B cell (primary cell): ENCODE measurements around the gene DHRS12. TPM values are rescaled to one million over a fixed set of nuclear protein-coding genes. Genes with fewer than 3 reads are reported as not detected.

Experiments
- ATAC-seq: fragments of 200-7000 bp; cut with Tn5 transposase; one replicate; pipeline ENCODE4 v1.10.0; 2021; ENCODE audit warnings: low read depth, mild to moderate bottlenecking, moderate number of reproducible peaks, moderate library complexity
- CTCF ChIA-PET: fragments of 350-600 bp; sonication (Branson Sonifier 250); formaldehyde crosslinking; loops from one replicate; lab custom pipeline; 2021; ENCODE audit warnings: antibody characterized with exemption, inconsistent platforms; lab: Charles Lee
- POLR2A ChIA-PET: fragments of 350-600 bp; sonication (Branson Sonifier 250); formaldehyde crosslinking; loops from one replicate; lab custom pipeline; 2021; ENCODE audit warnings: antibody characterized with exemption; lab: Charles Lee
- DNase-seq: peaks from one replicate; pipeline ENCODE4 v3.0.0; 2013
- H2AFZ ChIP-seq: 2 replicates; pipeline ENCODE4 v1.6.1; 2012; ENCODE audit warnings: mild to moderate bottlenecking, low read depth, low read length; ENCODE audit not compliant: insufficient read depth, poor library complexity, severe bottlenecking
- H3K27ac ChIP-seq, 2 donors: 1 replicate in 1 of 2; 2 replicates in 1 of 2; pipeline ENCODE4 v1.5.1; 2012 to 2013; ENCODE audit warnings: low read length in 2 of 2, mild to moderate bottlenecking in 2 of 2, moderate library complexity in 1 of 2
- H3K27me3 ChIP-seq, 4 experiments: fragments of 200-600 bp in 1 of 4; sonication (generic) in 1 of 4; replicated peaks in 1 of 4; 1 replicate in 2 of 4; 2 replicates in 2 of 4; pipeline versions ENCODE4 v1.6.1 to v1.7.0; 2013 to 2016; ENCODE audit warnings: low read length in 3 of 4, mild to moderate bottlenecking in 2 of 4, mixed read lengths in 1 of 4, moderate library complexity in 1 of 4; ENCODE audit not compliant: insufficient read depth in 4 of 4, control insufficient read depth in 3 of 4; ENCODE audit errors: control extremely low read depth in 1 of 4
- H3K36me3 ChIP-seq, 2 experiments: replicated peaks in 1 of 2; 1 replicate in 1 of 2; 2 replicates in 1 of 2; pipeline versions ENCODE4 v1.6.1 to v1.7.1; 2013; ENCODE audit warnings: low read length in 1 of 2; ENCODE audit not compliant: insufficient read depth in 2 of 2, control insufficient read depth in 1 of 2; ENCODE audit errors: control extremely low read depth in 1 of 2, extremely low read depth in 1 of 2
- H3K4me1 ChIP-seq, 2 donors: fragments of 200-600 bp in 1 of 2; sonication (generic) in 1 of 2; 1 replicate in 1 of 2; 2 replicates in 1 of 2; pipeline versions ENCODE4 v1.5.1 to v1.6.1; 2013 to 2017; ENCODE audit warnings: low read length in 2 of 2; ENCODE audit not compliant: control insufficient read depth in 2 of 2, insufficient read depth in 2 of 2
- H3K4me2 ChIP-seq: replicated peaks from 2 replicates; pipeline ENCODE3; 2012; ENCODE audit warnings: mild to moderate bottlenecking, low read depth, low read length; ENCODE audit not compliant: poor library complexity, severe bottlenecking
- H3K4me3 ChIP-seq, 5 experiments: fragments of 200-600 bp in 1 of 5; sonication (generic) in 1 of 5; 1 replicate in 3 of 5; 2 replicates in 2 of 5; pipeline versions ENCODE4 v1.5.1 to v1.7.0; 2011 to 2016; ENCODE audit warnings: low read length in 4 of 5, mild to moderate bottlenecking in 4 of 5, low read depth in 2 of 5, control low read depth in 1 of 5, moderate library complexity in 1 of 5; ENCODE audit not compliant: insufficient read depth in 1 of 5; ENCODE audit errors: control extremely low read depth in 1 of 5, extremely low read depth in 1 of 5
- H3K79me2 ChIP-seq: fragments of 200-600 bp; sonication (generic); one replicate; pipeline ENCODE4 v1.6.0; 2016; ENCODE audit warnings: low read length; ENCODE audit not compliant: control insufficient read depth, insufficient read depth
- H3K9ac ChIP-seq: fragments of 200-600 bp; sonication (generic); 2 replicates; pipeline ENCODE4 v1.6.1; 2017; ENCODE audit warnings: mild to moderate bottlenecking, low read length, moderate library complexity
- H3K9me3 ChIP-seq, 3 donors: one replicate each; pipeline versions ENCODE4 v1.6.1 to v1.7.1; 2013; ENCODE audit warnings: low read length in 2 of 3; ENCODE audit not compliant: control insufficient read depth in 2 of 3, insufficient read depth in 1 of 3; ENCODE audit errors: control extremely low read depth in 1 of 3
- H4K20me1 ChIP-seq: 2 replicates; pipeline ENCODE4 v1.6.0; 2012; ENCODE audit warnings: mild to moderate bottlenecking, low read length; ENCODE audit not compliant: insufficient read depth, control insufficient read depth, poor library complexity, severe bottlenecking
- H3K27ac Mint-ChIP-seq: one replicate; pipeline ENCODE4 v1.8.0; 2021; ENCODE audit warnings: mixed read lengths
- H3K27me3 Mint-ChIP-seq: one replicate; pipeline ENCODE4 v1.8.0; 2021; ENCODE audit warnings: mixed read lengths
- H3K4me1 Mint-ChIP-seq: one replicate; pipeline ENCODE4 v1.8.0; 2021; ENCODE audit warnings: mixed read lengths
- H3K4me3 Mint-ChIP-seq: one replicate; pipeline ENCODE4 v1.8.0; 2021; ENCODE audit warnings: mixed read lengths
- H3K9me3 Mint-ChIP-seq: one replicate; pipeline ENCODE4 v1.8.0; 2022; ENCODE audit warnings: mixed read lengths; ENCODE audit not compliant: insufficient read depth
- CTCF ChIP-seq: fragments of 200-600 bp; IDR thresholded peaks from one replicate; pipeline ENCODE4 v1.8.0; 2022; ENCODE audit warnings: antibody characterized with exemption, mild to moderate bottlenecking
- EZH2 ChIP-seq: IDR thresholded peaks from 2 replicates; pipeline ENCODE4 v1.6.1; 2012; ENCODE audit warnings: borderline replicate concordance, low read depth, mild to moderate bottlenecking, moderate library complexity, low read length; ENCODE audit not compliant: insufficient read depth, poor library complexity, severe bottlenecking
- WGBS: methylation state at CpG from one replicate; pipeline ENCODE4 v1.1.5; 2013; ENCODE audit warnings: missing lambda C conversion rate; ENCODE audit not compliant: insufficient coverage; 5-methylcytosine and 5-hydroxymethylcytosine counted together
- intact Hi-C: fragments of 100-400 bp; cut with micrococcal nuclease; formaldehyde crosslinking; loops from one replicate; pipeline ENCODE4 v1.10.0; 2022
- polyA plus RNA-seq: library from polyadenylated mRNA; depleted of rRNA; stranded (reverse); fragments of >200 nt; gene quantifications from 2 replicates; pipeline ENCODE4 v1.2.3, GENCODE V29; 2012
- total RNA-seq, 2 donors: library from RNA; stranded (reverse); fragments of 120-200 nt in 1 of 2; gene quantifications; 1 replicate in 1 of 2; 2 replicates in 1 of 2; pipeline versions ENCODE4 v1.2.3 to v1.2.4, GENCODE V29; 2013 to 2022

The DHRS12 gene
- total and polyA plus RNA-seq, 2 donors (not counting 1 experiment from before 2014, with no cell fraction given) = 12.0 to 23.2 TPM

GRCh38 chr13:51815848-51816247, 11.9 kb upstream of the DHRS12 start:
- DNase-seq (no peak), ATAC-seq (no peak)
- no peak overlapping the region for H3K9ac ChIP-seq
- no peaks in the 10 kb centered on the region for H3K9me3 ChIP-seq
- CTCF ChIA-PET = interaction anchor here (0.5 to 5.8 kb wide), 31 partner anchors 9 to 711 kb away, joined by 3 to 125 read pairs (median 4); partner anchors contain the start of genes ALG11 and TMEM272
- H3K27me3 Mint-ChIP-seq = no peaks in the 10 kb centered on the region
- H3K27ac Mint-ChIP-seq = no peak overlapping the region
- peak overlapping the region; percentile 75 for H2AFZ ChIP-seq
- peaks cover 39% of the 10 kb centered on the region for H3K4me1 Mint-ChIP-seq
- no peak for TF ChIP-seq EZH2
- 98% methylated on average over 9 of the region's 11 CpGs for WGBS
- H3K4me1 ChIP-seq = peaks cover 24 to 26% of the 10 kb centered on the region in 2 donors
- no peak overlapping the region for H3K4me2 ChIP-seq
- no peak overlapping the region for H3K4me3 Mint-ChIP-seq
- intact Hi-C loops = loop anchor here (1.0 to 5.0 kb wide), 4 partner anchors 16 to 636 kb away; partner anchors contain the start of gene VPS36
- POLR2A ChIA-PET = interaction anchor here (0.9 kb wide), 1 partner anchor 19 kb away, joined by 6 read pairs; no protein-coding TSS in a partner anchor
- no peaks in the 10 kb centered on the region for H3K27me3 ChIP-seq
- no peaks in the 10 kb centered on the region for H3K79me2 ChIP-seq
- no peaks in the 10 kb centered on the region for H3K9me3 Mint-ChIP-seq
- H3K27ac ChIP-seq = no peak overlapping the region
- no peaks in the 10 kb centered on the region for H4K20me1 ChIP-seq
- H3K4me3 ChIP-seq = no peak overlapping the region
- H3K36me3 ChIP-seq = no peaks in the 10 kb centered on the region

DNA sequence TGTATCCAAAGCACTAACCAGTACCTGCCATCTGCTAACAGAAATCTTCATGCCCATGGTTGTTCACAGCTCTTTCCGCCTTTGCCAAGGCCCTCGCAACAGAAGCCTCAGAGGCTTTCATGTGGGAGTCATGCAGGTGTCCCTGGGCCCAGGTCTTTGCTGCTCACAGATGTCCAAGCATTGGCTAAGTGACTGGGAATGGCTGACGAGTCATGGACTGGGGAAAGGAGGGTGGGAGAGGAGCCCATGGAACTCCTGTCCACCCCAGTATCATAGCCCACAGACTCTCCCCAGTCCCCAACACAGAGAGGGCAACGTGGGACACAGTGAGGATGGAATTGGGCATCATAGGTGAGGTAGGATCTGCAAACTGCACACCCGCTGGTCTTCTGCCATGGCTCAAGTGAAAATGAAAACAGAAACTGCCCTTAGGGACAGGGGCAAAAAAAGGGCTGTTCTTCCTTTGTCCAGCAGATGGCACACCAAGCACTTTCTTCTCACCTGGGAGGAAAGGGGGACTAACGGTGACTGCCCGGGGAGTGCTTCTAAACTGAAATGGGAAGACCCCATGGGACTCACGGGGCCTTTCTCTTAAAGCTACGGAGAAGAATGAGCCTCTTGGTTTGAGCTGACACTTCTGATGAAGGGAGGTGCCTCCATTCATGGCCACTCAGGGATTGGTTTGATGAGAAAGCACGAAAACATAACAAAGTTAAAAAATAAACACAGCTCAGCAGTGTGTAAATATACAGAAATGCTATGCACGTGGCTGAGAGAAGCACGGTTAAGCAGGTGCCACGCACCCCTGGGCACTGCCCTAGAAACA, 11.1 kb upstream of the DHRS12 start:
- DNase-seq (peak; percentile 89), ATAC-seq (peak; percentile 89)
- no peaks in the 10 kb centered on the region for H3K79me2 ChIP-seq
- WGBS = 25% methylated on average over 10 of the region's 13 CpGs
- peak overlapping the region; percentile 7 for H3K4me3 Mint-ChIP-seq
- no peak overlapping the region for H3K27ac ChIP-seq
- H3K27me3 ChIP-seq = no peaks in the 10 kb centered on the region
- CTCF ChIA-PET = interaction anchor here (0.6 to 5.8 kb wide), 40 partner anchors 8 to 440 kb away, joined by 3 to 125 read pairs (median 3); partner anchors contain the start of genes ALG11, NEK3, NEK5 and TMEM272
- H3K9ac ChIP-seq = peak overlapping the region; percentile 26
- no peaks in the 10 kb centered on the region for H3K9me3 Mint-ChIP-seq
- H3K27me3 Mint-ChIP-seq = no peaks in the 10 kb centered on the region
- peak overlapping the region; percentile 75 for H2AFZ ChIP-seq
- H3K4me1 ChIP-seq = peaks cover 22 to 25% of the 10 kb centered on the region in 2 donors
- intact Hi-C loops = loop anchor here (1.0 to 5.0 kb wide), 4 partner anchors 17 to 637 kb away; partner anchors contain the start of gene VPS36
- H3K4me1 Mint-ChIP-seq = peaks cover 32% of the 10 kb centered on the region
- H4K20me1 ChIP-seq = no peaks in the 10 kb centered on the region
- POLR2A ChIA-PET = interaction anchor here (0.5 to 0.9 kb wide), 3 partner anchors 19 to 387 kb away, joined by 3 to 8 read pairs (median 6); no protein-coding TSS in a partner anchor
- H3K4me2 ChIP-seq = peak overlapping the region; percentile 69
- TF ChIP-seq CTCF = peak; percentile 88
- TF ChIP-seq EZH2 = no peak
- peak overlapping the region in 3 of 5 experiments; percentile 19 to 30 (median 20) for H3K4me3 ChIP-seq
- H3K27ac Mint-ChIP-seq = peak overlapping the region; percentile 73
- no peaks in the 10 kb centered on the region for H3K9me3 ChIP-seq
- H3K36me3 ChIP-seq = no peaks in the 10 kb centered on the region
